GM19324 (cell line): ENCODE data around the gene APOH.

ENCODE experiments used
- ATAC-seq: cut with Tn5 transposase; IDR thresholded peaks from one replicate; pipeline ENCODE4 v1.9.1; 2021; ENCODE audit warnings: mild to moderate bottlenecking, moderate library complexity; ENCODE audit not compliant: unreplicated experiment, low FRiP score

APOH gene

DNA sequence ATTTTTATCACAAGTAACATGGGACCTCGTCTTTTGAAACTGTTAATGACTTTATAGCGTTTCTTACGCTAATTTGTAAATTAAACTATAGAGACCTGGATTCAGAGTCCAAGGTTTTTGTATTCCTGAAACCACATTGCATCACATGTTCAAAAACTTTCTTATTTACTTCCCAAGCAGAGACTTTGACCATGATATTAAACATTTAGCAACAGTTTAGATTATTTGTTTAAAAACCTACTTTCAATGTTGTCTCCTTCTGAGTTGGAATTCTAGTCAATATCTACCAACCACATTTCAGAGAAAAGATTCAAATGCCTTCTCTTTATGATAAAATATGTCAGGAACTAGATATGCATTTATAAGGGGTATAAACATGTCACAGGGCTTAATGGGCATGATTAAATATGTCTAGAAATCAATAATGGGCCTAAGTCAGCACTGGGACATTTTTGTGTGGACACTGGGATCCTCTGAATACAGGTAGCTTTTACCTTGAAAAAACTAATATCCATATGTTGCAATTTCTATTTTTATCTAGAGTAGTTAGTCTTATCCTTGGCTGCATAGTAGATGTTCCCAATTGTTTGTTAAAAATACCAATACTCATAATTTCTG, 6.3 kb upstream of the APOH start:
- no peak for ATAC-seq

DNA sequence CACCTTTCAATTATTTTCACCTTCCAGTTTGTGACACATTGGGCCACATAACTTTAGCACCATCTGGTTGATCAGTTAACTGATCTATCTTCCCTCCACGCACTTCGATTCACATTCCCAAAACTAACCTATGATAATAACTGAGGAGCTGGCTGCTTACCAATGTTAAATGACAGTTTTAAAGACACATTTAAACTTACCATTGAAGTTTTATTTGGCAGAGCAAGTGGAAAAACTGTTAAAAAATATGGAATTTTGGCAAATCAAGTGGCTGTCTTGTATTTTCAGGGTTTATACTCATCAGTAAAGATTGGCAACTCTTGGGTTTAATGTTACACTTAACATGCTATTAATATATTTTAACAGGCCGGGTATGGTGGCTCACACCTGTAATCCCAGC, 5.4 kb upstream of the APOH start:
- ATAC-seq, result no peak

DNA sequence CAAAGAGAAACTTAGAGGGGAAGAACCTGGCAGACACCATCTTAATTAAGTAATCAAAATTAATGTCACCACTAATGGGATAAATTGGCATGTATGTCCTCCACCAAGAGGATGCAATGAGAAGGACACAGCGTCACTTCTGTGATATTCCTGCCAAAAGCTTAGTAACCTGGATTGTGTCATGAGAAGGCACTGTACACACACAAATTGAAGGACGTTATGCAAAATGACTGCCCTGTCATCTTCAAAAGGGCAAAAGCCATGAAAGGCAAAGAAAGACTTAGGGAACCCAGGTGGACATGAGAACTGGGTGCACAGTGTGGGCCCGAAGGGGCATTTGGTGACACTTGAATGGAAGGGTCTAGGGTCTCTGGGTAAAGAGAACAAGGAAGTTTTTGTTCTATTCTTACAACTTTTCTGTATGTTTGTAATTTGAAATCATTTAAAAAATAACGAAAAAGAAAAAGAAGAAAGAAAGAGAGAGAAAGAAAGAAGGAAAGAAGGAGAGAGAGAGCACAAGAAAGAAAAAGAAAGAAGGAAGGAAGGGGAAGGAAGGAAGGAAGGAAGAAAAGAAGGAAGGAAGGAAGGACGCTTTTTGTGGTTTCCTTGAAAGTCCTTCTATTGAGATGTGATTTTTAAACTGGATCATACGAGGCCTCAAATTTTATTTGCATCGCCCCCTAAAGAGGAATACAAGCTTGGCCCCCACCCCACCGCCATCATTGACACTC, 4.0 kb upstream of the APOH start:
- no peak for ATAC-seq

- ATAC-seq, result no peak
Observed at GRCh38 chr17:66230922-66231591, 1.8 kb upstream of the APOH start.

DNA sequence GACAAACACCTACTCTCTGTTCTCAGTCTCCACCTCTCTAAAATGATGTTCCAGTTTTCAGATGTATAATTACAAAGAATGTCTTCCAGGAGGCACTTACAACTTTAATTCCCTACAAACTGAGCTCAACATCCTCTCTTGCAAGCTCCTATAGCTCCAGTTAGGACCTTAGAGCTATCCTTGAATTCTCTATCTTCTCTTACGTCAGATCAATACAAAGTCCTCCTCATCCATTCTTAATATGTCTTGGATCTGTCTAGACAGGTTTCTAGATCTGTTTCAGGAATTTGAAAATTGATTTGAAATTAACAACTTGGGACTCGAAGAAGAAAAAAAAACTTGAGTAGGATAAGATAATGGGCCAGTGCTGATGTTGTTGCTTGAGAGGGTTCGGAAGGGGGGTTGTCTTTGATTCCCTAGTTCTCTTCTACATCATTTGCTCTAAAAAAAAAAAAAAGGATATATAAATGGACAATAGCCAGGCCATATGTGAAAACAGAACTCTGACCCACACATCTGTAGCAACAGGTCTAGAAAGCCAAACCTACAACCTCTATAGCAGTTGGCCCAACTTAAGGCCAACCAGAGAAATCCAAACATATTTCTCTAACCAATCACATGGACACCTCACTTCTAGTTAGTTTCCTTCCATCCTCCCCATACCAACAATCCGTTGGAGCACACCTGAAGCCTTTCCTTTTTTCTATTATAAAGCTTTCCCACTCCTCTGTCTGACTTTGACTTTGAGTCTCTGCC, 746 bp upstream of the APOH start:
- ATAC-seq, result no peak

- no peak for ATAC-seq
Observed at GRCh38 chr17:66227212-66228045, 1.8 kb downstream of the APOH start.

GRCh38 chr17:66222798-66223350, 6.3 kb downstream of the APOH start:
- ATAC-seq, result no peak

DNA sequence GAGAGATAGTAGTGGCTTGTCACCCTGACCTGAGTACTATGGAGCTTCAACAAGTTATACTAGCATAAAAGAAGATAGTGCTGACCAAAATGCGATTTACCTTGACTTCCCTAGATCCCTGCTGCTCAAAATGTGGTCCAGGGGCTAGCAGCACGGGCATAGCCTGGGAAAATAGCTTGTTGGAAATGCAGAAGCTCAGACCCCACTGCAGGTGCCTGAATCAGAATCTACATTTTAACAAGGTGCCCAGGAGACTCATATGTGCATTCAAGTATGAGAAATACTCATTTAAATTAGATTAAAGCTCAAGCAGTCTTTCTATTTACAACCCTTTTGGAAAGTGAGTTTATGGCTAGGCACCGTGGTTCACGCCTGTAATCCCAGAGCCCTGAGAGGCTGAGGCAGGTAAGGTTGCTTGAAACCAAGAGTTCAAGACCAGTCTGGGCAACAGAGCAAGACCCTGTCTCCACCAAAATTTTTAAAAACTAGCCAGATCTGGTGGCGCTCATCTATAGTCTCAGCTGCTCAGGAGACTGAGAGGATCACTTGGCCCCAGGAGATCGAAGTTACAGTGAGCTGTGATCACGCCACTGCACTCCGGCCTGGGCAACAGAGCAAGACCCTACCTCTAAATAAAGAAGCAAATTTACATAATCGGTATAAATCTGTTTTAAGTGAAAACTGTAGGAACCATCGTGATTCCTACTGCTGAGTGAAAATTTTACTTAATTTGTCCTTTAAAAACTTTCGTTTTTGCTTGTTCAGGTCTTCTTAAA, 7.3 kb downstream of the APOH start:
- no peak for ATAC-seq

GRCh38 chr17:66221343-66221742, 7.9 kb downstream of the APOH start:
- ATAC-seq, result no peak

DNA sequence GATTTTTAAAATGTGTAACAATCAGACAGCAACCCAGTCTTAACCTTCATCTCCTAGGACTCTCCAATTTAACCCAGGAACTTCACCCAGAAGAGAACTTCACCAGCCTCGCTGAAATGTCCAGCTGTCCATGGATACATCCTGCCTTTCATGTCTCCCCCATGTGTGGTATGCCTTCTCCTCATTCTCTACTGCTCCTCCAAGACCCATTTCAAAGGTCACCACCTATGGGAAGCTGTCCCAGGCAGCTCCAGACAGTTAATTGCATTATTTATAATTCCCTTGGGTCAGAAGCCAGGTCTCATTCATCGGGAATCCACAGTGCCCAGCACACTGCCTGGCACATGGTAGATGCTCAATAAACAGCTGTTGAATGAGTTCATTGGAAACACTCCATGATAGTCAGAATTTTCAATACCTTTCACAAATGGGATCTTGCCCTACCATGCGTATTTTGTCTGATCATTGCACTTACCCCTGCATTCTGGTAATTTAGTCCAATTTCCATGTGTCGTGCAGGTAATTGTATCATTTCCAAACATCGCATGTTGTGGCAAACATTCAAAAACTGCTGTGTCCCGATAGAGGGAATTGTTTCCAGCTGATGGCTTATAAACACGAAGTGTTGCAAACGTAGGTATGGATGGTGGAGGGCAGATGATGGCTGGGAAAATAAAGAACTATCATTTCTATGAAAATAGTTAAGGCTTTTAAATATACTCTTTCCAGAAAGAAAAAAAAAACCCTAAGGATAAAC, 9.0 kb downstream of the APOH start:
- ATAC-seq, result no peak

DNA sequence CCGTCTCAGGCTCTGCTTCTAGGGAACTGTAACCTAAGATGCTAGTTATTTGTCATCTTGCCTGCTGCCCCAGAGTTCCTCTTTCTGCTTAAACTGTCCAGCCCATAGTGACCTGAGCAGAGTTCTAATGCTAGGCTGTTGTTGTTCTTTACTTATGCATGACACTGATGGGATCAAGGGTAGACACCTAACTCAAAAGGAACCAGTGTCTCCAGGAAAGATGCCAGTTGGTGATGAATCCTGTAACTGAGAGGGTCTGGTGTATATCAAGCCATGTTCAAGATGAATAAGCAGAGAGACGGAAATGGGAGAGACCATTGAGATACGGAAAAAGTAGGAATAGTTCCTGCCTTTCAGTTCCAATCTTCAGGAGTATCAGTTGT, 13.7 kb downstream of the APOH start:
- ATAC-seq, result no peak

DNA sequence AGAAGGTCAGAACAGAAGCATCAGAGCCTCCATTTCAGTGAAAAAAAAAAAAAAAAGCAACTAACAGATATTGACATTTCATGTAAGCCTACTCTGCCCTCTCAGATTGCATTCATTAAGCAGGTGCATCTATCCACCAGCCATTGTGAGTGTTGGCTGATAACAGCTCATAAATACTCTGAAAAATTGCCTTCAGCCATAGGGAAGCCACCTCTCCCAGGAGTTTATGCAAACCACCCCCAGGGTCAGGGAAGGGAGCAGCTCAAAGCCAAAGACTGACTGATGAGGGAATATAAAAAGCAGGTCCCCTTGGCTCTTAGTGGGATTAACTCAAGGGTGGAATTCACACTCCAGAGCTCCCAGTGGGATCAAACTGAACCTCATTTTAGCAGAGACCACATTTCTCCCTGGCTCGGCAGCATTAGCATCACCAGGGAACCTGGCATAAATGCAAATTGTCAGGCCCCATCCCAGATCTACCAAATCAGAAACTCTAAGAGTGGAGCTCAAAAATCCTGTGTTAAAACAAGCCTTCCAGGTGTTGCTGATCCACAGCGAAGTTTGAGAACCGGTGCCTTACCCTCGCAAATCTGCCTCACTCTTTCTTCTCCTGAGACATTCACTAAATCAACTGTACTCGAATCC, 14.2 kb downstream of the APOH start:
- no peak for ATAC-seq

GRCh38 chr17:66211047-66211810, 18.0 kb downstream of the APOH start:
- no peak for ATAC-seq

DNA sequence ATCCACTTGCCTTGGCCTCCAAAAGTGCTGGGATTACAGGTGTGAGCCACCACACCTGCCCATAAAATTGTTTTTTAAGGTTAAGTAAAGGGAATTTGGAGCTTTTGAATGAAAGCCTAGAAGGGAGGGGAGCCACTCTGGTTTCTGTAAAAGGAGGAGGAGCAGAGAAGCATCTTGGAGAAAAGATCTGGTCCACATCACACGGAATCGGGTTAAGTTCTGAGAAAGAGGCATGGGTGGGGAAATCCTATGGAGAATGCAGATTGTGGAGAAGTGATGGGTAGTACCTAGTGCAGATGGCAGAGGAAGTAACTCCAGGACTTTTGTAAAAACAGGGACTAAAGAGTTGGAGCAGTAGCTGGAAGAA, 19.0 kb downstream of the APOH start:
- ATAC-seq, result no peak

GRCh38 chr17:66207936-66208335, 21.3 kb downstream of the APOH start:
- ATAC-seq, result no peak

GRCh38 chr17:66203274-66204015, 25.8 kb downstream of the APOH start:
- no peak for ATAC-seq

DNA sequence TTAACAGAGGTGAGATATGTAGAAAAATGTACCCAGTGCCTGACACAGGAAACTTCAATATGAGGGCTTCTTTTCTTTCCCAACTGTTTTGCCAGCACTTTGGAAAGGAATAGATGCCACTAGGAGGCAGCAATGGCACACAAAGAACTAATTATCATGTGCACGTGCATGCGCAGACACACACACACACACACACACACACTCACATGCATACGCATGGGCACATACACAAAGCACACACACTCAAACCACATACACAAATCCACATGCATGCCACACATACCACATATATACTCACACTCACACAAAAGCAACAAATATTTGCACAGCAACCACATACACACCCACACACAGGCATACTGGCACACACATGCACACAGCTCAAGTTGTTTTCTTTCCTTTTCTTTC, 28.5 kb downstream of the APOH start:
- no peak for ATAC-seq
